Body of pancreas (tissue), 4 donors: ENCODE results near the gene CD4. TPM values are rescaled to one million over a fixed set of nuclear protein-coding genes. Genes with fewer than 3 reads are reported as not detected.
"Not testable (repeated sequence)": the region's sequence is repeated elsewhere in the genome, so short reads cannot be mapped to it uniquely, and the experiment has no call there.

Experiments
- ATAC-seq: fragments of 150-250 bp; one replicate; pipeline ENCODE4 v1.9.1; 2016
- DNase-seq, 4 donors: peaks; one replicate each; pipeline ENCODE4 v3.0.0-alpha.2; 2019
- H3K27ac ChIP-seq, 4 donors: fragments of 200-600 bp; sonication (generic); 1 replicate in 3 of 4; 2 replicates in 1 of 4; pipeline versions ENCODE4 v1.5.1 to v1.6.1; 2016 to 2019; ENCODE audit warnings: mild to moderate bottlenecking in 1 of 4, mixed read lengths in 1 of 4, moderate library complexity in 1 of 4
- H3K27me3 ChIP-seq, 2 donors: fragments of 200-600 bp; sonication (generic); one replicate each; pipeline ENCODE4 v1.6.0; 2016; ENCODE audit warnings: mild to moderate bottlenecking in 1 of 2
- H3K36me3 ChIP-seq, 2 donors: fragments of 200-600 bp; sonication (generic); replicated peaks in 1 of 2; 2 replicates each; pipeline ENCODE4 v1.5.1; 2016; ENCODE audit warnings: low read depth in 2 of 2; ENCODE audit not compliant: insufficient read depth in 1 of 2
- H3K4me1 ChIP-seq: fragments of 200-600 bp; sonication (generic); one replicate; pipeline ENCODE4 v1.6.0; 2016
- H3K4me3 ChIP-seq, 2 donors: fragments of 200-600 bp; sonication (generic); 1 replicate in 1 of 2; 2 replicates in 1 of 2; pipeline ENCODE4 v1.5.1; 2016 to 2019
- H3K9me3 ChIP-seq, 3 donors: fragments of 200-600 bp; sonication (generic); 1 replicate in 2 of 3; 2 replicates in 1 of 3; pipeline ENCODE4 v1.5.1; 2016
- CTCF ChIP-seq, 7 experiments: fragments of 450-650 bp in 4 of 7; fragments of 200-600 bp in 3 of 7; sonication (generic) in 3 of 7; IDR thresholded peaks; one replicate each; pipeline ENCODE4 v1.5.1; 2016 to 2019; ENCODE audit warnings: antibody characterized with exemption in 7 of 7
- POLR2A ChIP-seq, 3 donors: fragments of 450-650 bp; IDR thresholded peaks; one replicate each; pipeline ENCODE4 v1.6.1; 2016; ENCODE audit warnings: antibody characterized with exemption in 3 of 3, mild to moderate bottlenecking in 2 of 3
- WGBS, 2 donors: methylation state at CpG; one replicate each; pipeline ENCODE4 v1.1.5; 2017; 5-methylcytosine and 5-hydroxymethylcytosine counted together
- intact Hi-C: fragments of 100-400 bp; cut with DNase I; formaldehyde crosslinking; loops from one replicate; pipeline ENCODE4 v1.15.1; 2023
- total RNA-seq, 2 donors: library from RNA; depleted of rRNA; stranded (reverse); fragments of >200 nt; gene quantifications; one replicate each; pipeline ENCODE4 v1.1.0, GENCODE V29; 2016

CD4 gene
- total RNA-seq, 2 donors from 2014 or later: 3.0 to 5.2 TPM

DNA sequence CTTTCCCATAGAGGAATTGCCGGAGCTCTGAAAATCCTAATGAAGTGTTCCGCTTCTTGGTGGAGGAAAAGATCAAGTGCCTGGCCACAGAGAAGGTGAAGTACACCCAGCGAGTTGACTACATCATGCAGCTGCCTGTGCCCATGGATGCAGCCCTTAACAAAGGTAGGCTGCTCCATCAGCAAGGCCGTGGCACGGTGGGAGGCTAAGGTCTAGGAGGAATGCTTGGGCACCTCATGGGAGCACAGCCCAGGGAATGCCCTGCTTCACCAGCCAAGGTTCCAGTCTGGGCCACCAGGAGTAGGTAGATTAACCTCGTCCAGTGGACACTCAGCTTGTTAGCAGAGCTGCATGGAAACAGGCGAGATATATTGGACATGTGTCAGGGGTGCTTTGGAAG, 71.6 kb downstream of the CD4 start:
- ATAC-seq: no peak
- H3K9me3 ChIP-seq: no peaks in the 10 kb centered on the region
- intact Hi-C loops: no loop called here
- 91 to 94% methylated on average over 6 to 7 of the region's 7 CpGs for WGBS, 2 donors
- H3K27me3 ChIP-seq: no peaks in the 10 kb centered on the region
- DNase-seq: no peak
- H3K4me1 ChIP-seq: no peaks in the 10 kb centered on the region
- no peak overlapping the region for H3K4me3 ChIP-seq
- H3K36me3 ChIP-seq: peaks cover 15 to 36% of the 10 kb centered on the region in 2 donors
- H3K27ac ChIP-seq: no peak overlapping the region
- TF ChIP-seq POLR2A (IDR thresholded peaks at IDR 0.05): no peak
- no peak for TF ChIP-seq CTCF (IDR thresholded peaks at IDR 0.05)

DNA sequence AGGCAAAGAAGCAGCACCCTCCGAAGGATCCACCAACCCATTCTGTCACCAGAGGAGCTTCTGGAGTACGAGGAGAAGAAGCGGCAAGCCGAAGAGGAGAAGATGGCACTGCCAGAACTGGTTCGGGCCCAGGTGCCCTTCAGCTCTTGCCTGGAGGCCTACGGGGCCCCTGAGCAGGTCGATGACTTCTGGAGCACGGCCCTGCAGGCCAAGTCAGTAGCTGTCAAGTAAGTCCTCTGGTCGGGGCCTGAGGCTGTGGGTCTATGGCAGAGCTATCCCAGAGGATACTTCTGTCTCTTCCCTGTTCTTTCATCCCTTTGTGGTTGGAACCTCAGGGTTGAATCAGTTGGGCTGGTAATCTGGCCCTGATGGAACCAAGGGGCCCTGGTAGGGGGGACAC, 72.1 kb downstream of the CD4 start:
- no peak overlapping the region for H3K4me3 ChIP-seq
- DNase-seq (no peak), ATAC-seq (no peak)
- H3K4me1 ChIP-seq: no peaks in the 10 kb centered on the region
- H3K27ac ChIP-seq: no peak overlapping the region
- intact Hi-C loops: no loop called here
- no peaks in the 10 kb centered on the region for H3K27me3 ChIP-seq
- TF ChIP-seq POLR2A (IDR thresholded peaks at IDR 0.05): no peak
- no peak for TF ChIP-seq CTCF (IDR thresholded peaks at IDR 0.05)
- WGBS, 2 donors: 89 to 92% methylated on average over 7 to 9 of the region's 9 CpGs
- peaks cover 11 to 33% of the 10 kb centered on the region in 2 donors for H3K36me3 ChIP-seq
- H3K9me3 ChIP-seq: no peaks in the 10 kb centered on the region

- H3K27ac ChIP-seq: no peak overlapping the region
- 90 to 92% methylated on average over 7 to 11 of the region's 11 CpGs for WGBS, 2 donors
- peaks cover 5 to 33% of the 10 kb centered on the region in 2 donors for H3K36me3 ChIP-seq
- intact Hi-C loops: no loop called here
- ATAC-seq (no peak), DNase-seq (no peak)
- TF ChIP-seq CTCF (IDR thresholded peaks at IDR 0.05): no peak
- no peaks in the 10 kb centered on the region for H3K27me3 ChIP-seq
- no peak overlapping the region for H3K4me3 ChIP-seq
- H3K9me3 ChIP-seq: no peaks in the 10 kb centered on the region
- peaks cover 6% of the 10 kb centered on the region for H3K4me1 ChIP-seq
These were observed 73.7 kb downstream of the CD4 start for GRCh38 chr12:6863033-6863432.

DNA sequence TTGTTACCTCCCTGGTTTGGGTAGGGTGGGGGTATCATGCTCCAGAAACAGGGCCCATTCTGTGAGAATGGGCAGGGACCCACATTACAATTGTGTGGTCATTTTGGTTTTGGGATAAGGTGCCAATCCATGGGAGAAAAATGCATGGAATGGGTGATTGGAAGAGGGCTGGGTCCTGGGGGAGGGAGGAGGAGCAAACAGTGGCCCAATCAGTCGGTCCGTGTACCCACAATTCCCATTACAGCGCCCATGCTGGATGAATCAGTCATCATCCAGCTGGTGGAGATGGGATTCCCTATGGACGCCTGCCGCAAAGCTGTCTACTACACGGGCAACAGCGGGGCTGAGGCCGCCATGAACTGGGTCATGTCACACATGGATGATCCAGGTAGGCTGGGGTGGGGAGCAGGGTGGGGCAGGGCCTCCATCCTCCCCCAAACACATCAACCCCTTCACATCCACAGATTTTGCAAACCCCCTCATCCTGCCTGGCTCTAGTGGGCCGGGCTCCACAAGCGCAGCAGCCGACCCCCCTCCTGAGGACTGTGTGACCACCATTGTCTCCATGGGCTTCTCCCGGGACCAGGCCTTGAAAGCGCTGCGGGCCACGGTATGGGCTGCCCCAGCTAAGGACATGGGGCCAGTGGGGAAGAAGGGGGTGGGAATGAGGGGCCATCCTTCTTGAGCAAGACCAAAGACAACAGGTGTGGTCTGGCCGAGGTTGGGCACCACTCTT, 74.4 kb downstream of the CD4 start:
- DNase-seq: no peak
- intact Hi-C loops: no loop called here
- H3K9me3 ChIP-seq: no peaks in the 10 kb centered on the region
- WGBS, 2 donors: 96 to 98% methylated on average over 8 to 16 of the region's 16 CpGs
- no peak for TF ChIP-seq CTCF (IDR thresholded peaks at IDR 0.05)
- peaks cover 0 to 30% of the 10 kb centered on the region in 2 donors for H3K36me3 ChIP-seq
- H3K27ac ChIP-seq: no peak overlapping the region
- H3K4me1 ChIP-seq: peaks cover 14% of the 10 kb centered on the region
- ATAC-seq: no peak
- H3K4me3 ChIP-seq: no peak overlapping the region
- H3K27me3 ChIP-seq: no peaks in the 10 kb centered on the region

- Histone ChIP-seq H3K4me1 (peaks cover 27% of the 10 kb centered on the region), H3K36me3 (peaks cover 0 to 25% of the 10 kb centered on the region in 2 donors)
- DNase-seq, ATAC-seq, intact Hi-C loops, H3K9me3 ChIP-seq, H3K27ac ChIP-seq, H3K4me3 ChIP-seq, H3K27me3 ChIP-seq: not testable (repeated sequence)
- WGBS, 2 donors: 93 to 100% methylated on average over 5 of the region's 5 CpGs
These were observed 76.0 kb downstream of the CD4 start for GRCh38 chr12:6865307-6865706.
